Fibroblast of skin of right quadriceps (primary cell): ENCODE results near the gene HBM.
A peak's percentile ranks its signal among the peaks of the same experiment; 100 is the strongest.
"Not testable (repeated sequence)": the region's sequence is repeated elsewhere in the genome, so short reads cannot be mapped to it uniquely, and the experiment has no call there.

Experiments
- DNase-seq: peaks from one replicate; pipeline ENCODE4 v3.0.0-alpha.2; 2013

HBM gene

DNA sequence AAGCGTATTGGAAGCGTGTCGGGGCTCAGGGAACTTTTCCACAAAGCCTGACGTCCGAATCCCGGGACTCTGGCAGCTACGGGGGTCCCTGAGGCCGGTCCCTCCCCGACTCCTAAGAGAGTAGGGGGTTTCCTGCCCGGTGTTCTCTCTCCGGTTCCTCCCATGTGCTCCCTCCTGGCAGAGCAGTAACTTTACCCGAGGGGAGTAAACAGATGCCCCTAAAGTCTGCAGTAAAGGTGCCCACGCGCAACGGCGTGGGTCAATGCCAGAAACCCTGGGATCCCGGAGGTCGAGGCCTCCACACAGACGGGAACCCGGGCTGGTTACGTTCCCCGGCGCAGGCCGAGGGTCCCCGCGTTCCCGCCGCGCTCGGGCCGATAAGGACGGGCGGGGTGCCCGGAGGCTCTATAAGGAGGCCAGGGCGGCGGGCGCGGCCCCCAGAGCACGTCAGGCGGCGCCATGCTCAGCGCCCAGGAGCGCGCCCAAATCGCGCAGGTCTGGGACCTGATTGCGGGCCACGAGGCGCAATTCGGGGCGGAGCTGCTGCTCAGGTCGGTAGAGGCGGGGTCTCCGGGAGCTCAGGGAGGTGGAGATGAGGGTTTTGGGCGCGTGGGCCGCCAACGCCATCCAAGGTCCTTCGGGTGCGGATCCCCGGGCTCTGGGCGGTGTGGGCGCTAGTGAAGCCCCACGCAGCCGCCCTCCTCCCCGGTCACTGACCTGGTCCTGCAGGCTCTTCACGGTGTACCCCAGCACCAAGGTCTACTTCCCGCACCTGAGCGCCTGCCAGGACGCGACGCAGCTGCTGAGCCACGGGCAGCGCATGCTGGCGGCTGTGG is at the start of gene HBM:
Gene HBM, plus strand, starts transcription at position 440 of the 836 bp plus-strand sequence. Its CDS starts 20 bp downstream, at position 460.
- DNase-seq, result no peak

- no peak for DNase-seq
Observed at GRCh38 chr16:116015-116414, 49.8 kb upstream of the HBM start.

GRCh38 chr16:117379-118365 is 48.1 kb upstream of the HBM start:
- DNase-seq, result peak; percentile 49

GRCh38 chr16:118857-119256 is 46.9 kb upstream of the HBM start:
- no peak for DNase-seq

DNA sequence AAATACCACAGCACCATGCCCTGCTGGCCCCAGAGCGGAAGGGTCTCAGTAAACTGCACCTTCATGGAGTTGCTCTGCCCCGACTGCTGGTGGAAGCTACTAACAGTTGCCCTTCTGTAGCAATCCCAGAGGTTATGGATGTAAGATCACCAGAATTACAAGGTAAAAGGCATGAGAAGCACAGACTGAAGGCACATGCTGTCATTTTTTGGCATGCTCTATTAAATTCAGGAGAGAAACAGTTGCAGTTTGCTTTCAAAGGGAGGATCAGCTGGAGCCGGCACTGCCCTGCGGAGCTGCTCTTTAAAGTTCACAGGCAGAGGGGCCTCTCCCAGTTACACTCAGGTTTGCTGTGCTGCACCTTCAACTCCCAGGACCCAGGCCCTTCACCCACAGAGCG is 46.5 kb upstream of the HBM start:
- DNase-seq, result no peak

- no peak for DNase-seq
Observed at GRCh38 chr16:119835-120491, 45.8 kb upstream of the HBM start.

DNA sequence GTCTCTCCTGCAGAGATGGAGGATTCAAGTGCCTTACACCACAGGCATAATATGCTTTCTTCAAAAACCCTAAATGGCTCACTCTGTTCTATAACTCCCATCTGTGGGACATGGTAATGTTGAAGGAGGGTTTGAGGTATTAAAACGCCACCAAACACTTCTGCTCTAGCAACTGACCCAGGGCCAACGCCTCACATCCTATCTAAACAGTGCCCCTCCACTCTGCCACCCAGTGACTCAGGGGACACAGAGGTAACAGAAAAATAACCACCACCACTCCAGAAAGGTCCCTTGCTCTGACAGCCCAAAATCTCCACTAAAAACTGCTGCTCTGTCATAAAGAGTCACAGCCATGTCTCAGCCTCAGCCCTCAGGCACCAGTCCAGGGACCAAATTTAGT is 45.0 kb upstream of the HBM start:
- DNase-seq, result no peak

DNA sequence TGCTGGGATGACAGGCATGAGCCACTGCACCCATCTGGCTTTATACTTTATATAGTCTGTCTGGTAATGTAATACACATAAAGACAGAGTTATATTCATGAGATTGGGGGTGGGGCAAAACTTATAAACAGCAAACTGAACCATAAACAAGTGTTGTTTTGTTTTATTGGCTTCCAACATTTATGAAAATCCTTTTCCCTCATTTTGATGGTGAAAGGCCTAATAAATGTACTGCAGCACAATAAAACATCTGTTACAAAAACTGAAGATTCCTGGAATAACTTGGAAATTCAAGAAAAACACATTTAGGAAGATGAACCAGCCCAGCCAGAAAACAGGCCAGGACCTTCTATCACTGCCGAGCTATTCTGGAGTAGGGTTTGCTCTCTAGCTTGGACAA is 43.4 kb upstream of the HBM start:
- no peak for DNase-seq

GRCh38 chr16:123558-124350 is 42.0 kb upstream of the HBM start:
- not testable (repeated sequence) for DNase-seq

DNA sequence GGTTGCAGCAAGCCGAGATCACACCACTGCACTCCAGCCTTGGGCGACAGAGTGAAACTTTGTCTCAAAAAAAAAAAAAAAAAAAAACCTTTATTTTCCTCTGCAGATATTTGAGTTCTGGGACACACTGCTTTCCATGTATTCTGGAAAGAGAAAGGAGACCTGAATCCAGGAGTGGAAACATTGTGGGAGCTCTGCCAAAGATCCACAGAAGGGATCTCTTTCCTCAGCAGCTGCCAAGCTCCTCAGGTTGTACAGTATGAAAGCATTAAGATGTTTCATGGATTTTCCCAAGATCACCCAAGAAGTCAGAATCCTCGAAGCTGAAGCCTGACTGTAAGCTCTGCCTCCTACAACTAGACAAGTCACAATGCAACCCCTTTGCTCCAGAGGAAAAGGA is 40.8 kb upstream of the HBM start:
- DNase-seq, result no peak

GRCh38 chr16:129075-129474 is 36.7 kb upstream of the HBM start:
- no peak for DNase-seq

DNA sequence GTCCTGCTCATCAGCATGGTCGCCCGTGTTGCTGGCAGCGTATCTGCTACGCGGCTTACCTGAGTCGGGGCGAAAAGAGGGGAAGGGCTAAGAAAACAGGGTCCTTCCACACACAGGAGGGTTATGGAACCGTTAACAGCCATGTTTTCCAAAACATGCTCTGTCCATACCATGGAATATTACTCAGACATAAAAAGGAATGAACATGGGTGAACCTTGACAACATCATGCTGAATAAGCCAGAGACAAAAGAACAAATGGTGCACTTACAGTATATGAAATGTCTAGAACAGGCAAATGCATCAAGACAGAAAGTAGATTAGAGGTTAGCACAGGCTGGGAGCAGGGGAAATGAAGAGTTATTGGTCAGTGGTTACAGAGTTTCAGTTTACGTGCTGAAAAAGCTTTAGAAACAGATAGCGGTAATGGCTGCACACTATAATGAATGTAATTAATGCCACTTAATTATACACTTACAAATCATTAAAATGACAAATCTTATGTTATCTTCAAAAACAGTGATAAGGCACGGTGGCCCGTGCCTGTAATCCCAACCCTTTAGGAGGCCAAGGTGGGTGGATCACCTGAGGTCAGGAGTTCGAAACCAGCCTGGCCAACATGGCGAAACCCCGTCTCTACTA is 35.1 kb upstream of the HBM start:
- DNase-seq, result no peak

GRCh38 chr16:132120-132519 is 33.7 kb upstream of the HBM start:
- DNase-seq, result no peak

GRCh38 chr16:133716-134115 is 32.1 kb upstream of the HBM start:
- no peak for DNase-seq

DNA sequence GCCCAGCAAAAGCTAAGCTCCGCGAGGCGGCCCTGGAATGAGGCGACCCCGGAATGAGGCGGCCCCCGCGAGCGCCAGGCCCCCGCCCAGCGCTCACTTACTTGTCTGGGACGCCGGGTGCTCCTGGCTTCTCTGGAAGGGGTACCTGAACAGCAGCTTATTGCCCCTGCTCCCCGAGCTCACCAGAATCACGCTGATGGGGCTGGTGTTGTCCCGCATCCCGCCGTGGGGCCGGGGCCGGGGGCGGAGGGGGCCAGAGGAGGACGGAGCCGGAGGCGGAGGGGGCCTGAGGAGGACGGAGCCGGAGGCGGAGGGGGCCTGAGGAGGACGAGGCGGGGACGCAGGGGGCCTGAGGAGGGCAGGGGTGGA is 27.7 kb upstream of the HBM start:
- peak; percentile 10 for DNase-seq

GRCh38 chr16:140175-140857 is 25.5 kb upstream of the HBM start:
- no peak for DNase-seq

DNA sequence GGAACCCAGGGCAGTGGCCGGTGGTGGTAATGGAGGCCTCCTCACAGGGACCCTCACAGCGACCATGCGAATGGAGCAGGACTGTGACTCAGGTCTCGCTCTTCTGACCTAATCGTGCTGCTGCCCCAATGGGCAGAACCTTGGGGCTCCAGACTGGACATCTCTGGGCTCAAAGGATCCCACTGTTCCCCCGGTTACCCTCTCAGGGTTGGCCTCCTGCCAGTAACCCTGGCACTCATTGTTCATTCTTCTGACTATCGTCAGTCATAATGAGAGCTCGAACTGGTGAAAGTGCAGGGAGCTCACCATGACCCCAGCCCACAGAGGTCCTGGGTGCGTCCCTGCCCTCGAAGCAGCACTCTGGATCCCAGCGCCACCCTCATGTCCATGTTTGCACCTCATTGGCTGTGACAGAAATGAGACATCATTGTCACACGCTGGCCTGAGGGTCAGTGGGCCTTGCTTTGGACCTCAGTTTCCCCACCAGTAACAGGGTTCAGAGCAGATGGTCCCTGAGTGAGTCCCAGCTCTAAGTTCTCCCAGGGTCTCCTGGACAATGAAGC is 23.3 kb upstream of the HBM start:
- no peak for DNase-seq

DNA sequence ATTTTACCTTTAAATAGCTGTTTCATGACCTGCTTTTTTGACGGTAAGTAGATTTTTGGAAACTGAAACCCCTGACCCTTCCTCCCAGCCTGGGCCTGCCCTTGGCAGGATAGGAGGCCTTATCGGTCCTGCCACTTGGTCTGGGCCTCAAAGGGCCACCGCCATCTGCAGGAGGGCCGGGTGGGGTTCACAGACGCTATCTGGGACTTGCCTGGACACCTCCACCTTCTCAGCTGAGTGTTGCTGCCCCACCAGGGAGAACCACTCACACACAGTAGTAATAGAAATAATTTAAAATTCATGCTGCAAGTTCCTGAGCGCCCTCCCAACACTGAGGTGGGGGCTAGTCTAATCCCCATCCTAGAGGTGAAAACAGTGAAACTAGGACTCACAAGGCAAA is 22.7 kb upstream of the HBM start:
- DNase-seq, result no peak

DNA sequence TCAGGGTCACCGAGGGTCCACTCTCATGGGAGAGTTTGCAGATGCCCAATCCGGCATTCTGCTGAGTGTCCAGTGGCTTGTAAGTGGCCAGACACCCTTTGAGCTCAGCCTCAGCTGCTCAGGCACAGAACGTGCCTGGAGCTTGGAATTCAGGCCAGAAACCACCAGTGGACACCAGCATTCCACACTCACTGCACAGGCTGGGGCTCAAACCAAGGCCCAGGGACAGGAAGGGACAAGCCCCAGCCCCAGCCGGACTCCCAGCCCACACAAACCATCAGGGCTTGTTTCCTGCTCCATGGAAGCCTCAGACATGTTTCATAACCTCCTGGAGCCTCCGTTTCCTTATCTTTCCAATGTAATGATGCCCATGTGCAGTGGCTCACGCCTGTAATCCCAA is 22.3 kb upstream of the HBM start:
- DNase-seq, result no peak

GRCh38 chr16:144797-145252 is 21.0 kb upstream of the HBM start:
- DNase-seq, result no peak

GRCh38 chr16:146646-147045 is 19.1 kb upstream of the HBM start:
- no peak for DNase-seq
